ENCODE data around the gene IL34. TPM values are rescaled to one million over a fixed set of nuclear protein-coding genes. Genes with fewer than 3 reads are reported as not detected.

Gene IL34
- polyA plus RNA-seq, 1 donor (not counting 4 experiments of a cell fraction or from before 2014, with no cell fraction given), result 0.08 TPM

- H2AFZ ChIP-seq (ENCODE audit: control insufficient read depth, low read length), result no peak overlapping the region
- no peak overlapping the region for H3K27ac ChIP-seq (ENCODE audit: control insufficient read depth, insufficient read depth, low read length)
- DNase-seq (ENCODE audit: low read depth, low spot score) (no peak), FAIRE-seq (no peak)
- no peaks in the 10 kb centered on the region for H3K79me2 ChIP-seq (ENCODE audit: control insufficient read depth, insufficient read depth, low read length)
- H3K9me1 ChIP-seq (ENCODE audit: control insufficient read depth, extremely low read depth, insufficient read depth, low read length), result no peaks in the 10 kb centered on the region
- no peaks in the 10 kb centered on the region for H3K36me3 ChIP-seq (ENCODE audit: control insufficient read depth in 2 of 2, extremely low read depth in 1 of 2, insufficient read depth in 2 of 2, low read length in 2 of 2)
- no peaks in the 10 kb centered on the region for H4K20me1 ChIP-seq (ENCODE audit: control insufficient read depth, extremely low read depth, insufficient read depth, low read length)
- H3K4me3 ChIP-seq (ENCODE audit: control insufficient read depth in 2 of 3, extremely low read depth in 1 of 3, insufficient read depth in 2 of 3, low read depth in 1 of 3, low read length in 3 of 3), result no peak overlapping the region
- no peaks in the 10 kb centered on the region for H3K4me1 ChIP-seq (ENCODE audit: control insufficient read depth, extremely low read depth, insufficient read depth, low read length)
- dilution Hi-C loops (cut with MboI; ENCODE audit: extremely low pct_ligation_motif_present, low sequenced_read_pairs), result no loop called here
- H3K9ac ChIP-seq (ENCODE audit: control insufficient read depth, extremely low read depth, insufficient read depth, low read length), result no peak overlapping the region
- no peaks in the 10 kb centered on the region for H3K9me3 ChIP-seq (ENCODE audit: control insufficient read depth, low read depth, low read length)
- no peaks in the 10 kb centered on the region for H3K27me3 ChIP-seq (ENCODE audit: control insufficient read depth, extremely low read depth, insufficient read depth, low read length)
- H3K4me2 ChIP-seq (ENCODE audit: control insufficient read depth, extremely low read depth, insufficient read depth, low read depth, low read length), result no peak overlapping the region
- TF ChIP-seq EZH2 (IDR thresholded peaks at IDR 0.05; ENCODE audit: low read length) (no peak), CTCF (optimal IDR thresholded peaks at IDR 0.05 in 1 of 3, IDR thresholded peaks at IDR 0.05 in 1 of 3, conservative IDR thresholded peaks at IDR 0.05 in 1 of 3; ENCODE audit: extremely low read depth in 1 of 3, insufficient read depth in 2 of 3, low read length in 3 of 3) (no peak)
Observed at GRCh38 chr16:70601576-70602575, 44.5 kb upstream of the IL34 start.

GRCh38 chr16:70602831-70603230 is 43.5 kb upstream of the IL34 start:
- Histone ChIP-seq H3K4me2 (ENCODE audit: control insufficient read depth, extremely low read depth, insufficient read depth, low read depth, low read length) (no peak overlapping the region), H3K79me2 (ENCODE audit: control insufficient read depth, insufficient read depth, low read length) (no peaks in the 10 kb centered on the region), H3K27me3 (ENCODE audit: control insufficient read depth, extremely low read depth, insufficient read depth, low read length) (no peaks in the 10 kb centered on the region), H2AFZ (ENCODE audit: control insufficient read depth, low read length) (no peak overlapping the region), H3K4me1 (ENCODE audit: control insufficient read depth, extremely low read depth, insufficient read depth, low read length) (no peaks in the 10 kb centered on the region), H3K36me3 (ENCODE audit: control insufficient read depth in 2 of 2, extremely low read depth in 1 of 2, insufficient read depth in 2 of 2, low read length in 2 of 2) (no peaks in the 10 kb centered on the region), H4K20me1 (ENCODE audit: control insufficient read depth, extremely low read depth, insufficient read depth, low read length) (no peaks in the 10 kb centered on the region), H3K9ac (ENCODE audit: control insufficient read depth, extremely low read depth, insufficient read depth, low read length) (no peak overlapping the region), H3K27ac (ENCODE audit: control insufficient read depth, insufficient read depth, low read length) (no peak overlapping the region), H3K4me3 (ENCODE audit: control insufficient read depth in 2 of 3, extremely low read depth in 1 of 3, insufficient read depth in 2 of 3, low read depth in 1 of 3, low read length in 3 of 3) (no peak overlapping the region), H3K9me1 (ENCODE audit: control insufficient read depth, extremely low read depth, insufficient read depth, low read length) (no peaks in the 10 kb centered on the region), H3K9me3 (ENCODE audit: control insufficient read depth, low read depth, low read length) (no peaks in the 10 kb centered on the region)
- TF ChIP-seq CTCF (optimal IDR thresholded peaks at IDR 0.05 in 1 of 3, IDR thresholded peaks at IDR 0.05 in 1 of 3, conservative IDR thresholded peaks at IDR 0.05 in 1 of 3; ENCODE audit: extremely low read depth in 1 of 3, insufficient read depth in 2 of 3, low read length in 3 of 3) (no peak), EZH2 (IDR thresholded peaks at IDR 0.05; ENCODE audit: low read length) (no peak)
- DNase-seq (ENCODE audit: low read depth, low spot score), result no peak
- FAIRE-seq, result no peak
- dilution Hi-C loops (cut with MboI; ENCODE audit: extremely low pct_ligation_motif_present, low sequenced_read_pairs), result no loop called here
